ENCODE measurements around the gene SLC22A17. TPM values are rescaled to one million over a fixed set of nuclear protein-coding genes. Genes with fewer than 3 reads are reported as not detected.

Gene SLC22A17
- total RNA-seq, 1 donor from 2014 or later, result 26.2 TPM

- no peaks in the 10 kb centered on the region for H3K27me3 Mint-ChIP-seq
- peaks cover 1% of the 10 kb centered on the region for H3K36me3 Mint-ChIP-seq (ENCODE audit: insufficient read depth)
Observed at GRCh38 chr14:23301969-23302289, 50.8 kb downstream of the SLC22A17 start.

DNA sequence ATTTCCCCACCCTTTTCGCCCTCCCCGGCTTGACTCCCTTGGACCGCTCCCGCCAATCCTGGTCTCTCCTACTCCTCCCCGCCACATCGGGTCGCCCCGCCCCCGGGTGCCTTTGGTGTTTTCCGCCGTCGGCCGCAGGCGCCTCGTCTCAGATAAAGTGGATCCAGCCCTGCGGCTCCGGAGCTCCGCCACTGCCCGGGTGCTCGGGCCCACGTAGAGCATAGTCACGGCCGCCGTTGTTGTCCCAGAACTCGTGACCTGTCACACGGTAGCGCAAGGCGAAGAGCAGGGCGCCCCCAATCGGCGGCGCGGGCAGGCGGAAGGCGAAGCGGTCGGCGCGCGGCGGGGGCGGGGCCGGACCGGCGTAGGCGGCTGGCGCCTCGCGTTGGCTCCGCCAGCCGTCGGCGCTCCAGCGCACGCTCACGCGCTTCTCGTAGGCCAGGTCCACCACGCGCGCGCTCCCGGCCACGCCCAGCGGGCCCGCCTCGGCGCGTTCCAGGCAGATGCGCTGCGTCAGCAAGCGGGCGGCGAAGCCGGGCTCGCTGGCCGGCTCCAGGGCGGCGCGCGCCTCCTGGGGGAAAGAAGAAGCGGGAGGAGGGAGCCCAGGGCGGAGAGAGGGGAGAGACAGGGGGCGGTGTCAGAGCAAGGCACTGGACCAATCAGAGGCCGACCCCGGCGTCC is 51.3 kb downstream of the SLC22A17 start:
- H3K36me3 Mint-ChIP-seq (ENCODE audit: insufficient read depth), result peaks cover 1% of the 10 kb centered on the region
- peaks cover 18% of the 10 kb centered on the region for H3K4me1 Mint-ChIP-seq (ENCODE audit: low read depth)
- no peaks in the 10 kb centered on the region for H3K27me3 Mint-ChIP-seq
- peak overlapping the region; percentile 88 for H3K4me3 Mint-ChIP-seq (ENCODE audit: low read depth)
- TF ChIP-seq, protein P1, sequence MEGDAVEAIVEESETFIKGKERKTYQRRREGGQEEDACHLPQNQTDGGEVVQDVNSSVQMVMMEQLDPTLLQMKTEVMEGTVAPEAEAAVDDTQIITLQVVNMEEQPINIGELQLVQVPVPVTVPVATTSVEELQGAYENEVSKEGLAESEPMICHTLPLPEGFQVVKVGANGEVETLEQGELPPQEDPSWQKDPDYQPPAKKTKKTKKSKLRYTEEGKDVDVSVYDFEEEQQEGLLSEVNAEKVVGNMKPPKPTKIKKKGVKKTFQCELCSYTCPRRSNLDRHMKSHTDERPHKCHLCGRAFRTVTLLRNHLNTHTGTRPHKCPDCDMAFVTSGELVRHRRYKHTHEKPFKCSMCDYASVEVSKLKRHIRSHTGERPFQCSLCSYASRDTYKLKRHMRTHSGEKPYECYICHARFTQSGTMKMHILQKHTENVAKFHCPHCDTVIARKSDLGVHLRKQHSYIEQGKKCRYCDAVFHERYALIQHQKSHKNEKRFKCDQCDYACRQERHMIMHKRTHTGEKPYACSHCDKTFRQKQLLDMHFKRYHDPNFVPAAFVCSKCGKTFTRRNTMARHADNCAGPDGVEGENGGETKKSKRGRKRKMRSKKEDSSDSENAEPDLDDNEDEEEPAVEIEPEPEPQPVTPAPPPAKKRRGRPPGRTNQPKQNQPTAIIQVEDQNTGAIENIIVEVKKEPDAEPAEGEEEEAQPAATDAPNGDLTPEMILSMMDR (IDR thresholded peaks at IDR 0.05; ENCODE audit: unreplicated experiment), result peak; percentile 93
- peak overlapping the region; percentile 98 for H3K27ac Mint-ChIP-seq
- peak; percentile 98 for DNase-seq (ENCODE audit: low spot score, unreplicated experiment)
- H3K9me3 Mint-ChIP-seq (ENCODE audit: low read depth), result no peaks in the 10 kb centered on the region

More at GRCh38 chr14:23301969-23302289, 50.8 kb downstream of the SLC22A17 start:
- peak overlapping the region; percentile 79 for H3K4me3 Mint-ChIP-seq (ENCODE audit: low read depth)
- DNase-seq (ENCODE audit: low spot score, unreplicated experiment), result no peak
- peak overlapping the region; percentile 91 for H3K27ac Mint-ChIP-seq
- H3K9me3 Mint-ChIP-seq (ENCODE audit: low read depth), result no peaks in the 10 kb centered on the region
- peaks cover 18% of the 10 kb centered on the region for H3K4me1 Mint-ChIP-seq (ENCODE audit: low read depth)
- TF ChIP-seq, protein P1 (IDR thresholded peaks at IDR 0.05; ENCODE audit: unreplicated experiment), result no peak

DNA sequence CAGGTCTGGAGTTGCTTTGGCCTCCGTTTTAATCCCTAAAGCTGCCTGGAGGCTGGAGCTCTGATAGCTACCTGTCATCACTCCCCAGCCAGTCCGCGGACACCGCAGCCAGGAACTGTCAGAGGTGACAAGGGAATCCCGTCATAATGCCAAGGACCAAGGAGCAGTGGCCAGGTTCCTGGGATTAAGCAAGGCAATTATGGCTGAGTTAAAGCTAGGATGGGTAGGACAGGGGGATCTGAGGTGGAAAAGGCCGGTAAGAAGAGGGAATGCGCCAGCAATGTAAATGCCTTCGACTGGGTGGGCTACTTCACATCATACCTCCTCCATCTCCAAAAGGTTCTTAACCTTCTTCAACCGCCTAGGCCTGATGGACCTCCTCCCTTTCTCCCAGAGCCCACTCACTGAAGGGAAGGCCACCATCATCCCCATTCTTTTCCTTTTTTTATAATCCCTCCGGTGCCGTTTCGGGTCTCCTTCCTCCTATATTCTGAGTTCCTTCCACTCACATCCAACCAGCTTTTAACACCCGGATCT is 51.9 kb downstream of the SLC22A17 start:
- Mint-ChIP-seq H3K27me3 (no peaks in the 10 kb centered on the region), H3K27ac (peak overlapping the region; percentile 98), H3K4me1 (ENCODE audit: low read depth) (peaks cover 12% of the 10 kb centered on the region), H3K9me3 (ENCODE audit: low read depth) (no peaks in the 10 kb centered on the region), H3K4me3 (ENCODE audit: low read depth) (peak overlapping the region; percentile 88), H3K36me3 (ENCODE audit: insufficient read depth) (peaks cover 1% of the 10 kb centered on the region)
- DNase-seq (ENCODE audit: low spot score, unreplicated experiment), result no peak
- TF ChIP-seq, protein P1 (IDR thresholded peaks at IDR 0.05; ENCODE audit: unreplicated experiment), result no peak

- peaks cover 1% of the 10 kb centered on the region for H3K36me3 Mint-ChIP-seq (ENCODE audit: insufficient read depth)
- peaks cover 10% of the 10 kb centered on the region for H3K4me1 Mint-ChIP-seq (ENCODE audit: low read depth)
- no peaks in the 10 kb centered on the region for H3K9me3 Mint-ChIP-seq (ENCODE audit: low read depth)
- peak overlapping the region; percentile 98 for H3K27ac Mint-ChIP-seq
- DNase-seq (ENCODE audit: low spot score, unreplicated experiment), result no peak
- H3K27me3 Mint-ChIP-seq, result no peaks in the 10 kb centered on the region
- peak overlapping the region; percentile 88 for H3K4me3 Mint-ChIP-seq (ENCODE audit: low read depth)
- TF ChIP-seq, protein P1 (IDR thresholded peaks at IDR 0.05; ENCODE audit: unreplicated experiment), result no peak
Observed at GRCh38 chr14:23299986-23300686, 52.6 kb downstream of the SLC22A17 start.

- no peak for DNase-seq (ENCODE audit: low spot score, unreplicated experiment)
- TF ChIP-seq, protein P1 (IDR thresholded peaks at IDR 0.05; ENCODE audit: unreplicated experiment), result peak; percentile 29
- no peaks in the 10 kb centered on the region for H3K27me3 Mint-ChIP-seq
- H3K4me3 Mint-ChIP-seq (ENCODE audit: low read depth), result peak overlapping the region; percentile 38
- H3K9me3 Mint-ChIP-seq (ENCODE audit: low read depth), result no peaks in the 10 kb centered on the region
- peaks cover 1% of the 10 kb centered on the region for H3K36me3 Mint-ChIP-seq (ENCODE audit: insufficient read depth)
- H3K4me1 Mint-ChIP-seq (ENCODE audit: low read depth), result peaks cover 12% of the 10 kb centered on the region
- H3K27ac Mint-ChIP-seq, result peak overlapping the region; percentile 87
Observed at GRCh38 chr14:23299211-23299957, 53.3 kb downstream of the SLC22A17 start.
